Stromal cell of bone marrow (primary cell): ENCODE measurements around the gene PXK.

ENCODE experiments used
- DNase-seq: peaks from one replicate; pipeline ENCODE4 v3.0.0-alpha.2; 2012; ENCODE audit warnings: low read depth

Gene PXK

GRCh38 chr3:58383904-58384303, 51.2 kb downstream of the PXK start:
- peak; percentile 99 for DNase-seq

- no peak for DNase-seq
These were observed 51.8 kb downstream of the PXK start for GRCh38 chr3:58384381-58385090.

GRCh38 chr3:58386626-58387365, 54.1 kb downstream of the PXK start:
- peak; percentile 55 for DNase-seq

- DNase-seq = no peak
These were observed 55.2 kb downstream of the PXK start for GRCh38 chr3:58387650-58388546.

GRCh38 chr3:58388550-58389091, 55.9 kb downstream of the PXK start:
- no peak for DNase-seq

GRCh38 chr3:58391156-58391865, 58.6 kb downstream of the PXK start:
- DNase-seq = no peak

GRCh38 chr3:58392181-58392580, 59.5 kb downstream of the PXK start:
- DNase-seq = no peak

- DNase-seq = no peak
These were observed 61.6 kb downstream of the PXK start for GRCh38 chr3:58394339-58394738.

GRCh38 chr3:58398669-58399333, 66.1 kb downstream of the PXK start:
- DNase-seq = no peak

GRCh38 chr3:58403513-58404109, 70.9 kb downstream of the PXK start:
- DNase-seq = no peak

GRCh38 chr3:58404396-58404795, 71.7 kb downstream of the PXK start:
- DNase-seq = peak; percentile 54

GRCh38 chr3:58408906-58409305, 76.2 kb downstream of the PXK start:
- DNase-seq = no peak

GRCh38 chr3:58409663-58410062, 77.0 kb downstream of the PXK start:
- no peak for DNase-seq

GRCh38 chr3:58411036-58411435, 78.3 kb downstream of the PXK start:
- no peak for DNase-seq

- DNase-seq = no peak
These were observed 79.4 kb downstream of the PXK start for GRCh38 chr3:58411851-58412830.

GRCh38 chr3:58414538-58415197, 82.0 kb downstream of the PXK start:
- peak; percentile 58 for DNase-seq

GRCh38 chr3:58416191-58416590, 83.5 kb downstream of the PXK start:
- DNase-seq = no peak

GRCh38 chr3:58417075-58417474, 84.4 kb downstream of the PXK start:
- no peak for DNase-seq

- DNase-seq = no peak
These were observed 85.5 kb downstream of the PXK start for GRCh38 chr3:58418227-58418626.
